Measurements from ENCODE around the gene USF3.

USF3 gene

DNA sequence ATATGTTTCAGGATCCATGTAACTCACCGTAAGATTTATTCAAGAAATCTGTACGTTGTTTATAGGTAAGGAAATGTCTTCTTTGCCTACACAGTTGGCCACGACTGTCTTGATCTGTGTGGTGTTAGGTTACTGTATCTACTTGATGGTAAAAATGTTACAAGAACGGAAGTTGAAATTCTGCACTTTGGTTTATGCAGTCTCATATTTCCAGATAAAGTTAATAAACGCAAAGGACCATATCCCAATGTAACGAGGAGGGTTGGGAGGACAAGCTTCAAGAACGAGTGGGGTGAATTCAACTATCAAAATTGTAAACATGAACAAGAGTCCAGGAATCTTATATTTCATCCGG lies 1.0 kb downstream of the USF3 start:
- no peak for TF ChIP-seq POLR2A (IDR thresholded peaks at IDR 0.05; ENCODE audit: low read depth, low read length)
- TF ChIP-seq POLR2AphosphoS5 (IDR thresholded peaks at IDR 0.05; ENCODE audit: low read depth, low read length): no peak
- no peak for TF ChIP-seq TAF1 (IDR thresholded peaks at IDR 0.05; ENCODE audit: borderline replicate concordance, low read depth, low read length)
- FAIRE-seq: peak; percentile 56
- no peak for DNase-seq (ENCODE audit: insufficient read length)

- TF ChIP-seq TAF1 (IDR thresholded peaks at IDR 0.05; ENCODE audit: borderline replicate concordance, low read depth, low read length): no peak
- no peak for TF ChIP-seq POLR2A (IDR thresholded peaks at IDR 0.05; ENCODE audit: low read depth, low read length)
- no peak for TF ChIP-seq POLR2AphosphoS5 (IDR thresholded peaks at IDR 0.05; ENCODE audit: low read depth, low read length)
- FAIRE-seq (no peak), DNase-seq (ENCODE audit: insufficient read length) (no peak)
Observed at GRCh38 chr3:113690482-113690881, 6.0 kb downstream of the USF3 start.

DNA sequence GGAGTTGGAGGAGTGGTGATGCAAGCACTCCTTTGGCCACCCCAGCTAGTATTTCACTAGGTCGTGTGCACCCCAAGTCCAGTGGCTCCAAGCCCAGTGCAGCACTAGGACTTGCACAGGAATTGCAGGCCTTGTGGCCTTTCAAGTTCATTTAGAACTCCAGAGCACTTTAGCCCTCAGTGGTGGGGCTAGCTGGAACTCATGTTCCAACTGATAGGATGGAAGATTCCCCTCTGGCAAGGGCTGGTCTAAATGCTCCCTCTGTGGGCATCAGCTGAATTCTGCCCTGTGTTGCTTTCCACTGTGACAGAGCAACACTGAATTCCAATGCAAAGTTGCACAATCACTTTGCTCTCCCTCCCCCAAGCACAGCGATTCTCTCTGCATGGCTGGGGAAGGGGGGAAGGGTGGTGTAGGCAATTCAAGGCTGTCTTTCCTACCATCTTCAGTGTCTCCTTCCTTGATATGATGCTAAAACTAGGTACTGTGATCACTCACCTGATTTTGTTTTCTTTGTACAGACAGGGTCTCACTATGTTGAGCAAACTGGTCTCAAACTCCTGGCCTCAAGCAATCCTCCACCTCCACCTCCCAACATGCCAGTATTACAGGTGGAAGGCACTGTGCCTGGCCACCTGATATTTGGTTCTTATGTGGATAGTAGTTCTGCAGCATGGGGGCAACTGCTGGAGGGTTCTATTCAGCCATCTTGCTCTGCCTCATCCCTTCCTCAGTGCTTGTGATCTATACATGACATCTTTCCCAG lies 10.3 kb downstream of the USF3 start:
- FAIRE-seq: no peak

DNA sequence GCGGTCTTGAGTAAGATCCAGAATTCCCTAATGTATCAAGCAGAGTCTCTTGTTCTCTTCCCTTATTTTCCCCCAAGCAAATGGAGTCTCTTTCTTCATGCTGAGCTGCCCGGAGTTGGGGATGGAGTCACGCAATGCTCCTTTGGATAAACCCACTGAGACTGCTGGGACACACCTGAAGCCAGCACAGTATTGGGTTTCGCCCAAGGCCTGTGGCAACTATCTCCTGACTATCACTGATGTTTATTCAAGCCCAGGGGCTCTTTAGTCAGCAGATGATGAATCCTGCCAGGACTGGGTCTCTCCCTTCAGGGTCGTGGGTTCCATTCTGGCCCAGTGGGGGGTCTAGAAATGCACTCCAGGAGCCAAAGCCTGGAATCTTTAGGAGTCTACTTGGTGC lies 11.3 kb downstream of the USF3 start:
- DNase-seq (ENCODE audit: insufficient read length) (no peak), FAIRE-seq (no peak)
- TF ChIP-seq TAF1 (IDR thresholded peaks at IDR 0.05; ENCODE audit: borderline replicate concordance, low read depth, low read length) (no peak), POLR2AphosphoS5 (IDR thresholded peaks at IDR 0.05; ENCODE audit: low read depth, low read length) (no peak)

More for the DNA sequence above, 10.3 kb downstream of the USF3 start:
- DNase-seq (ENCODE audit: insufficient read length): no peak
- TF ChIP-seq TAF1 (IDR thresholded peaks at IDR 0.05; ENCODE audit: borderline replicate concordance, low read depth, low read length): no peak
- no peak for TF ChIP-seq POLR2A (IDR thresholded peaks at IDR 0.05; ENCODE audit: low read depth, low read length)
- no peak for TF ChIP-seq POLR2AphosphoS5 (IDR thresholded peaks at IDR 0.05; ENCODE audit: low read depth, low read length)

DNA sequence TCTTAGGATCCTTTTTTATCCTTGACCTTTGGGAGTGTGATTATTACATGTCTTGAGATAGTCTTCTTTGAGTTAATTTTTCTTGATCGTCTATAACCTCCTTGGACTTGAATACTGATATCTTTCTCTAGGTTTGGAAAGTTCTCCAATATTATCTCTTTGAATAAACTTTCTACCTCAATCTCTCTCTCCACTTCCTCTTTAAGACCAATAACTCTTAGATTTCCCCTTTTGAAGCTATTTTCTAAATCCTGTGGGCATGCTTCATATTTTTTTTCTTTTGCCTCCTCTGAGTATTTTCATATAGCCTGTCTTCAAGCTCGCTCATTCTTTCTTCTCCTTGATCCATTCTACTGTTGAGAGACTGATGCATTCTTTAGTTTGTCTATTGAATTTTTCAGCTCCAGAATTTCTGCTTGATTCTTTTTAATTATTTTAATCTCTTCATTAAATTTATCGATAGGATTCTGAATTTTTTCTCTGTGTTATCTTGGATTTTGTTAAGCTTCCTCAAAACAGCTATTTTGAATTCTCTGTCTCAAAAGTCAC lies 12.1 kb downstream of the USF3 start:
- no peak for FAIRE-seq
- no peak for TF ChIP-seq TAF1 (IDR thresholded peaks at IDR 0.05; ENCODE audit: borderline replicate concordance, low read depth, low read length)
- no peak for TF ChIP-seq POLR2A (IDR thresholded peaks at IDR 0.05; ENCODE audit: low read depth, low read length)
- TF ChIP-seq POLR2AphosphoS5 (IDR thresholded peaks at IDR 0.05; ENCODE audit: low read depth, low read length): no peak

DNA sequence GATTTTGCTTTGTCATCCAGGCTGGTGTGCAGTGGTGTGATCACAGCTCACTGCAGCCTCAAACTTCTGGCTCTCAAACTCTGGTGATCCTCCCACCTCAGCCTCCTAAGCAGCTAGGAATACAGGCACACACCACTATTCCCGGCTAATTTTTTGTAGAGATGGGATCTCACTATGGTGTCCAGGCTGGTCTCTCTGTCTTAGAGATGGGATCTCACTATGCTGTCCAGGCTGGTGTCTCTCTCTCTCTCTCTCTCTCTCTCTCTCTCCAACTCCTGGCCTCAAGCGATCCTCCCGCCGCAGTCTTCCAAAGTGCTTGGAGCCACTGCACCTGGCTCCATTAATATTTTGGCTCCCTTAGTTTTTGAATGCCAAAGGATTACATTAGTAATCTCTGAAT lies 17.7 kb downstream of the USF3 start:
- TF ChIP-seq TAF1 (IDR thresholded peaks at IDR 0.05; ENCODE audit: borderline replicate concordance, low read depth, low read length): no peak
- no peak for TF ChIP-seq POLR2A (IDR thresholded peaks at IDR 0.05; ENCODE audit: low read depth, low read length)
- no peak for TF ChIP-seq POLR2AphosphoS5 (IDR thresholded peaks at IDR 0.05; ENCODE audit: low read depth, low read length)
- FAIRE-seq (no peak), DNase-seq (ENCODE audit: insufficient read length) (no peak)

More for the DNA sequence above, 12.1 kb downstream of the USF3 start:
- no peak for DNase-seq (ENCODE audit: insufficient read length)

DNA sequence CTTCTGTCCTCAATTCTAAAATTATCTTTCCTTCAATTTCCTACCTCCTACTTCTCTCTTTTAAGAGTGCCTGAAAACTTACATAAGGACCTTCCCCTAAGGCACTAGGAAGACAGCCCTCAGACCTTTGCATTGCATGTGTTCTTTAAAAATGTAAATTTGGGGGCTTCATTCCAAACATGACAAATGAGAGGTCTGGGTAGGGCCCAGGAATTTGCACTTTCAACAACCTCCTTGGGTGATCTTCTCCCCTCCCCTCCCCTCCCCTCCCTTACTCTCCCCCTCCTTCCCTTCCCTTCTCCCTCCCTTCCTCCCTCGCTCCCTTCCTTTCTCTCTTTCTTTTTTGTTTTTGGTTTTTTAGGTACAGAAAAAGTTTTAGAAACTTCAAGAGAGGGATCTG lies 18.7 kb downstream of the USF3 start:
- DNase-seq (ENCODE audit: insufficient read length) (no peak), FAIRE-seq (no peak)
- TF ChIP-seq POLR2AphosphoS5 (IDR thresholded peaks at IDR 0.05; ENCODE audit: low read depth, low read length) (no peak), TAF1 (IDR thresholded peaks at IDR 0.05; ENCODE audit: borderline replicate concordance, low read depth, low read length) (no peak), POLR2A (IDR thresholded peaks at IDR 0.05; ENCODE audit: low read depth, low read length) (no peak)

DNA sequence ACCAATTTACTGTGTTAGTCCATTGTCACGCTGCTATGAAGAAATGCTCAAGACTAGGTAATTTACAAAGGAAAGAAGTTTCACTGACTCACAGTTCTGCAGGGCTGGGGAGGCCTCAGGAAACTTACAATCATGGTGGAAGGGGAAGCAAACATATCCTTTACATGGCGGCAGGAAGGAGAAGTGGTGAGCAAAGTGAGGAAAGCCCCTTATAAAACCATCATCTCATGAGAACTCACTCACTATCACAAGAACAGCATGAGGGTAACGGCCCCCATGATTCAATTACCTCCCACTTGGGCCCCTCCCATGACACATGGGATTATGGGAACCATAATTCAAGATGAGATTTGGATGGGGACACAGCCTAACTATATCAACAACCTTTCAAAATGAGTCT lies 20.2 kb downstream of the USF3 start:
- DNase-seq (ENCODE audit: insufficient read length) (no peak), FAIRE-seq (no peak)
- TF ChIP-seq TAF1 (IDR thresholded peaks at IDR 0.05; ENCODE audit: borderline replicate concordance, low read depth, low read length) (no peak), POLR2AphosphoS5 (IDR thresholded peaks at IDR 0.05; ENCODE audit: low read depth, low read length) (no peak), POLR2A (IDR thresholded peaks at IDR 0.05; ENCODE audit: low read depth, low read length) (no peak)

- TF ChIP-seq TAF1 (IDR thresholded peaks at IDR 0.05; ENCODE audit: borderline replicate concordance, low read depth, low read length): no peak
- TF ChIP-seq POLR2AphosphoS5 (IDR thresholded peaks at IDR 0.05; ENCODE audit: low read depth, low read length): no peak
- TF ChIP-seq POLR2A (IDR thresholded peaks at IDR 0.05; ENCODE audit: low read depth, low read length): no peak
- DNase-seq (ENCODE audit: insufficient read length) (no peak), FAIRE-seq (no peak)
Observed at GRCh38 chr3:113673593-113673992, 22.8 kb downstream of the USF3 start.

GRCh38 chr3:113668015-113668414 lies 28.4 kb downstream of the USF3 start:
- peak; percentile 54 for FAIRE-seq
- DNase-seq (ENCODE audit: insufficient read length): no peak
- TF ChIP-seq POLR2A (IDR thresholded peaks at IDR 0.05; ENCODE audit: low read depth, low read length) (no peak), TAF1 (IDR thresholded peaks at IDR 0.05; ENCODE audit: borderline replicate concordance, low read depth, low read length) (no peak), POLR2AphosphoS5 (IDR thresholded peaks at IDR 0.05; ENCODE audit: low read depth, low read length) (no peak)

DNA sequence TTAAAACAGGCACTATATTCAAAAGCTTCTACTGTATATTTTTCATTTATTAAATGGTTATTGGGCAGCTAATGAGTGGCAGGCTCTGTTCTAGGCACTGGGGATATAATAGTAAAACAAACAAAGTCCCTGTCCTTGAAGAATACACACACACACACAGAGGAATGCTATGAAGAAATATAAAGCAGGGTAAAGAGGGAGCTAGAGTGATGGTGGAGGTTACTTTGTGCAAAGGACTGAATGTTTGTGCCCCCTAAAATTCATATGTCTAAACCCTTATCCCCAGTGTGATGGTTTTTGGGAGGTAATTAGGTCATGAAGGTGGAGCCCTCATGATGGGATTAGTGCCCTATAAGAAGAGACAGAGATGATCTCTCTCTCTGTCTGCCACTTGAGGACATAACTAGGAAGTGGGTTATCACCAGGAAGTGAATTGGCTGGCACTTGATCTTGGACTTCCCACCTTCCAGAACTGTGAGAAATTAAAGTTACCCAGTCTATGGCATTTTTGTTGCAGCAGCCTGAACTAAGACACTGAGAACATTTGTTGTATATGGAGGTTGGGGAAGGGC lies 31.8 kb downstream of the USF3 start:
- no peak for TF ChIP-seq TAF1 (IDR thresholded peaks at IDR 0.05; ENCODE audit: borderline replicate concordance, low read depth, low read length)

GRCh38 chr3:113663761-113664160 lies 32.7 kb downstream of the USF3 start:
- no peak for FAIRE-seq
- TF ChIP-seq TAF1 (IDR thresholded peaks at IDR 0.05; ENCODE audit: borderline replicate concordance, low read depth, low read length) (no peak), POLR2AphosphoS5 (IDR thresholded peaks at IDR 0.05; ENCODE audit: low read depth, low read length) (no peak), POLR2A (IDR thresholded peaks at IDR 0.05; ENCODE audit: low read depth, low read length) (no peak)
- DNase-seq (ENCODE audit: insufficient read length): no peak

More for the DNA sequence above, 31.8 kb downstream of the USF3 start:
- DNase-seq (ENCODE audit: insufficient read length) (no peak), FAIRE-seq (no peak)

Data from GM12892 (cell line).